ENCODE data around the gene KIF12.

DNA sequence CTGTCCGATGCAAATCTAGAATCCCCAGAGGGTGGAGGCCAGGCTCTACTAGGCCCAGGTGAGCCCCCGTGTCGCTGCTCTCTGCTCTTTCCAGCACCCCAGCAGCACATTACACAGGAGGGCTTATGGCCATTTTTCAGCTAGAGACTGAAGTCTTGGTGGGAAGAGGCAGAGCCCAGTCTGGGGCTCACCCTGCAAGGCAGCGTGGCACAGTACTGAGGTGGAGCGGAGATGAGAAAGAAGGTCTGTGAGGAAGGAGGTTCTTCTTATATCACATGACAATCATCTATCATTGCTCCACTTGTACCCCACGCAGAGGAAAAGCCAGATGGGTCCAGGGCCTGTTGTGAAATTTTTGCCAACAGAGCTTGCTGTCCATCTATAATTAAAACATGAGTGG lies 10.0 kb upstream of the KIF12 start:
- TF ChIP-seq, protein P1, sequence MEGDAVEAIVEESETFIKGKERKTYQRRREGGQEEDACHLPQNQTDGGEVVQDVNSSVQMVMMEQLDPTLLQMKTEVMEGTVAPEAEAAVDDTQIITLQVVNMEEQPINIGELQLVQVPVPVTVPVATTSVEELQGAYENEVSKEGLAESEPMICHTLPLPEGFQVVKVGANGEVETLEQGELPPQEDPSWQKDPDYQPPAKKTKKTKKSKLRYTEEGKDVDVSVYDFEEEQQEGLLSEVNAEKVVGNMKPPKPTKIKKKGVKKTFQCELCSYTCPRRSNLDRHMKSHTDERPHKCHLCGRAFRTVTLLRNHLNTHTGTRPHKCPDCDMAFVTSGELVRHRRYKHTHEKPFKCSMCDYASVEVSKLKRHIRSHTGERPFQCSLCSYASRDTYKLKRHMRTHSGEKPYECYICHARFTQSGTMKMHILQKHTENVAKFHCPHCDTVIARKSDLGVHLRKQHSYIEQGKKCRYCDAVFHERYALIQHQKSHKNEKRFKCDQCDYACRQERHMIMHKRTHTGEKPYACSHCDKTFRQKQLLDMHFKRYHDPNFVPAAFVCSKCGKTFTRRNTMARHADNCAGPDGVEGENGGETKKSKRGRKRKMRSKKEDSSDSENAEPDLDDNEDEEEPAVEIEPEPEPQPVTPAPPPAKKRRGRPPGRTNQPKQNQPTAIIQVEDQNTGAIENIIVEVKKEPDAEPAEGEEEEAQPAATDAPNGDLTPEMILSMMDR (IDR thresholded peaks at IDR 0.05): no peak
- TF ChIP-seq POLR2A (IDR thresholded peaks at IDR 0.05): no peak

All from lower leg skin (tissue), 3 donors.